Ovary (tissue), 9 donors: ENCODE measurements around the gene AGPAT2. TPM values are rescaled to one million over a fixed set of nuclear protein-coding genes. Genes with fewer than 3 reads are reported as not detected.

Experiments
- DNase-seq, 5 donors: peaks; one replicate each; pipeline ENCODE4 v3.0.0-alpha.2; 2019 to 2020
- H3K27ac ChIP-seq, 2 donors: fragments of 200-600 bp; one replicate each; pipeline versions ENCODE4 v1.5.1 to v1.8.0; 2019 to 2022
- H3K27me3 ChIP-seq: fragments of 200-600 bp; one replicate; pipeline ENCODE4 v1.8.0; 2022
- H3K36me3 ChIP-seq: fragments of 200-600 bp; sonication (generic); one replicate; pipeline ENCODE4 v1.5.1; 2019
- H3K4me1 ChIP-seq: one replicate; pipeline ENCODE4 v1.8.1; 2013; ENCODE audit warnings: mild to moderate bottlenecking, moderate library complexity; ENCODE audit not compliant: insufficient read depth
- H3K4me3 ChIP-seq: fragments of 200-600 bp; sonication (generic); one replicate; pipeline ENCODE4 v1.5.1; 2017
- H3K9me3 ChIP-seq, 2 donors: fragments of 200-600 bp in 1 of 2; sonication (generic) in 1 of 2; one replicate each; pipeline versions ENCODE4 v1.5.1 to v1.8.1; 2013 to 2019; ENCODE audit warnings: mild to moderate bottlenecking in 1 of 2, moderate library complexity in 1 of 2
- CTCF ChIP-seq, 3 donors: fragments of 450-650 bp in 2 of 3; fragments of 200-600 bp in 1 of 3; IDR thresholded peaks; one replicate each; pipeline versions ENCODE4 v1.5.1 to v1.8.0; 2016 to 2022; ENCODE audit warnings: antibody characterized with exemption in 3 of 3, mild to moderate bottlenecking in 1 of 3
- EP300 ChIP-seq: sonication (generic); formaldehyde crosslinking; IDR thresholded peaks from one replicate; pipeline ENCODE4 v1.6.1; 2017; ENCODE audit warnings: antibody characterized with exemption
- POLR2A ChIP-seq: fragments of 450-650 bp; IDR thresholded peaks from one replicate; pipeline ENCODE4 v1.6.1; 2017; ENCODE audit warnings: antibody characterized with exemption, mild to moderate bottlenecking, moderate library complexity
- WGBS, 3 donors: extraction: QIAGEN DNeasy Blood & Tissue Kit in 1 of 3; methylation state at CpG; one replicate each; pipeline versions ENCODE4 v1.1.5 to v1.1.7; 2013 to 2017; 5-methylcytosine and 5-hydroxymethylcytosine counted together
- intact Hi-C, 4 donors: fragments of 100-400 bp; cut with DNase I; formaldehyde crosslinking; loops; one replicate each; pipeline versions ENCODE4 v1.11.0 to v1.15.1; 2022 to 2023
- polyA plus RNA-seq, 2 donors: library from polyadenylated mRNA; stranded (reverse); fragments of 200-250 nt in 1 of 2; fragments of 350-450 nt in 1 of 2; fragmentation: Illumina TruSeq in 1 of 2; extraction: RNeasy Lipid Tissue Mini Kit (QIAGEN cat#74804) in 1 of 2; gene quantifications; one replicate each; pipeline ENCODE4 v1.2.3, GENCODE V29; 2013 to 2014
- total RNA-seq, 7 donors: library from RNA; depleted of rRNA in 2 of 7; stranded (reverse); fragments of >200 nt in 2 of 7; fragmentation: NEBNext Ultra II Directional in 3 of 7; extraction: Animal tissue kit (Norgen Biotek cat#: 25700) in 3 of 7; gene quantifications; one replicate each; pipeline versions ENCODE4 v1.1.0 to v1.2.4, GENCODE V29; 2016 to 2023
- donor health status: DM: no; HTN: no; CAD: no; lungs with moderate emphysema.
- donor health status: DM: no; HTN: no; CAD: no.
- donor health status: Bipolar disorder and iron deficiency.
- donor health status: DM: yes; HTN: yes; CAD: no.
- donor health status: DM: no; HTN: no; CAD: no.
- donor health status: DM: yes; HTN: yes; CAD: no.

The AGPAT2 gene
- total and polyA plus RNA-seq, 9 donors: 6.1 to 40.9 (median 23.9) TPM

GRCh38 chr9:136644343-136644592 lies 43.0 kb downstream of the AGPAT2 start:
- Histone ChIP-seq H3K36me3 (no peaks in the 10 kb centered on the region), H3K4me3 (no peak overlapping the region), H3K27ac (no peak overlapping the region), H3K4me1 (peaks cover 3% of the 10 kb centered on the region), H3K9me3 (no peaks in the 10 kb centered on the region), H3K27me3 (no peaks in the 10 kb centered on the region)
- peak in 2 of 5 donors; percentile 58 to 59 for DNase-seq
- intact Hi-C loops: no loop called here
- 4 to 5% methylated on average over 15 of the region's 15 CpGs; no CpG with 5 or more reads in 1 of the 3 donors for WGBS, 3 donors
- TF ChIP-seq EP300 (no peak), POLR2A (no peak), CTCF (IDR thresholded peaks at IDR 0.05) (no peak)

- Histone ChIP-seq H3K4me3 (no peak overlapping the region), H3K27me3 (no peaks in the 10 kb centered on the region), H3K4me1 (peaks cover 3% of the 10 kb centered on the region), H3K27ac (no peak overlapping the region), H3K9me3 (no peaks in the 10 kb centered on the region), H3K36me3 (no peaks in the 10 kb centered on the region)
- TF ChIP-seq CTCF (IDR thresholded peaks at IDR 0.05) (no peak), POLR2A (no peak), EP300 (no peak)
- WGBS, 3 donors: 56 to 65% (median 60%) methylated on average over 31 of the region's 31 CpGs
- intact Hi-C loops: no loop called here
- no peak for DNase-seq
Observed at GRCh38 chr9:136643596-136644342, 43.5 kb downstream of the AGPAT2 start.

GRCh38 chr9:136642439-136642921 lies 44.8 kb downstream of the AGPAT2 start:
- H3K4me1 ChIP-seq: peaks cover 3% of the 10 kb centered on the region
- intact Hi-C loops: no loop called here
- WGBS, 3 donors: 43 to 58% (median 48%) methylated on average over 7 of the region's 7 CpGs
- no peaks in the 10 kb centered on the region for H3K27me3 ChIP-seq
- DNase-seq: no peak
- H3K9me3 ChIP-seq: no peaks in the 10 kb centered on the region
- TF ChIP-seq POLR2A: no peak
- no peak overlapping the region for H3K27ac ChIP-seq
- H3K36me3 ChIP-seq: no peaks in the 10 kb centered on the region
- H3K4me3 ChIP-seq: no peak overlapping the region

- WGBS, 3 donors: 59 to 62% (median 59%) methylated on average over 32 of the region's 32 CpGs
- intact Hi-C loops: no loop called here
- no peak for DNase-seq
Observed at GRCh38 chr9:136640171-136641111, 46.8 kb downstream of the AGPAT2 start.

More at GRCh38 chr9:136640171-136641111, 46.8 kb downstream of the AGPAT2 start:
- Histone ChIP-seq H3K27me3 (no peaks in the 10 kb centered on the region), H3K36me3 (no peaks in the 10 kb centered on the region), H3K27ac (no peak overlapping the region), H3K4me3 (no peak overlapping the region), H3K4me1 (peaks cover 3% of the 10 kb centered on the region), H3K9me3 (no peaks in the 10 kb centered on the region)
- no peak for TF ChIP-seq POLR2A
- no peak for TF ChIP-seq EP300
- no peak for TF ChIP-seq CTCF (IDR thresholded peaks at IDR 0.05)
